Hepatocyte (in vitro differentiated cells): ENCODE measurements around the gene FGF23. TPM values are rescaled to one million over a fixed set of nuclear protein-coding genes. Genes with fewer than 3 reads are reported as not detected.

Experiments used
- DNase-seq: peaks from one replicate; pipeline ENCODE4 v3.0.0-alpha.2; 2016; ENCODE audit warnings: low spot score
- H2AFZ ChIP-seq: fragments of 200-600 bp; sonication (generic); 2 replicates; pipeline ENCODE4 v1.6.0; 2016; ENCODE audit warnings: antibody characterized with exemption, mild to moderate bottlenecking
- H3K27ac ChIP-seq: fragments of 200-600 bp; sonication (generic); 2 replicates; pipeline ENCODE4 v1.5.1; 2016; ENCODE audit warnings: mild to moderate bottlenecking
- H3K27me3 ChIP-seq: fragments of 200-600 bp; sonication (generic); 2 replicates; pipeline ENCODE4 v1.6.1; 2016
- H3K36me3 ChIP-seq: fragments of 200-600 bp; sonication (generic); replicated peaks from 2 replicates; pipeline ENCODE4 v1.5.1; 2016; ENCODE audit warnings: low read depth; ENCODE audit not compliant: insufficient read depth
- H3K4me1 ChIP-seq: fragments of 200-600 bp; sonication (generic); 2 replicates; pipeline ENCODE4 v1.5.1; 2016; ENCODE audit warnings: mild to moderate bottlenecking, moderate library complexity; ENCODE audit not compliant: insufficient read depth
- H3K4me2 ChIP-seq: fragments of 200-600 bp; sonication (generic); 2 replicates; pipeline ENCODE4 v1.6.0; 2016
- H3K4me3 ChIP-seq: fragments of 200-600 bp; sonication (generic); 2 replicates; pipeline ENCODE4 v1.5.1; 2016; ENCODE audit warnings: mild to moderate bottlenecking
- H3K79me2 ChIP-seq: fragments of 200-600 bp; sonication (generic); 2 replicates; pipeline ENCODE4 v1.6.0; 2017; ENCODE audit warnings: mild to moderate bottlenecking
- H3K9me2 ChIP-seq: fragments of 200-600 bp; sonication (generic); replicated peaks from 2 replicates; pipeline ENCODE4 v1.6.0; 2017; ENCODE audit warnings: mild to moderate bottlenecking; ENCODE audit not compliant: insufficient read depth
- H3K9me3 ChIP-seq: fragments of 200-600 bp; sonication (generic); 2 replicates; pipeline ENCODE4 v1.5.1; 2016; ENCODE audit warnings: low read depth, mild to moderate bottlenecking
- H4K20me1 ChIP-seq: fragments of 200-600 bp; sonication (generic); 2 replicates; pipeline ENCODE4 v1.6.0; 2016; ENCODE audit warnings: mild to moderate bottlenecking; ENCODE audit not compliant: insufficient read depth, poor library complexity, severe bottlenecking
- EZH2 ChIP-seq: fragments of 200-600 bp; sonication (generic); IDR thresholded peaks from 2 replicates; pipeline ENCODE4 v1.6.1; 2016; ENCODE audit warnings: antibody characterized with exemption, mild to moderate bottlenecking, borderline replicate concordance
- EZH2phosphoT487 ChIP-seq: fragments of 200-600 bp; sonication (generic); IDR thresholded peaks from one replicate; pipeline ENCODE4 v1.6.1; 2018; ENCODE audit warnings: antibody characterized with exemption, mild to moderate bottlenecking, low read depth, moderate library complexity; ENCODE audit not compliant: unreplicated experiment, severe bottlenecking
- WGBS: methylation state at CpG from one replicate; pipeline ENCODE4 v1.1.6; 2016; ENCODE audit warnings: low lambda C conversion rate; ENCODE audit errors: missing lambda C conversion rate; 5-methylcytosine and 5-hydroxymethylcytosine counted together
- polyA plus RNA-seq: library from polyadenylated mRNA; unstranded; fragments of >200 nt; fragmentation: Nextera tagmentation; extraction: Ambion mirVana; gene quantifications from 2 replicates; pipeline ENCODE4 v1.2.1, GENCODE V29; 2016
- total RNA-seq: library from RNA; depleted of rRNA; stranded (reverse); fragments of >200 nt; gene quantifications from 2 replicates; pipeline ENCODE4 v1.2.3, GENCODE V29; 2014
- TF ChIP-seq, protein P1 (sequence below): fragments of 200-600 bp; sonication (generic); IDR thresholded peaks from 2 replicates; pipeline ENCODE4 v1.5.1; 2016; ENCODE audit warnings: antibody characterized with exemption, mild to moderate bottlenecking; ENCODE audit not compliant: poor library complexity

The FGF23 gene
- total and polyA plus RNA-seq, 2 experiments from 2014 or later: 0.46 to 3.1 TPM

DNA sequence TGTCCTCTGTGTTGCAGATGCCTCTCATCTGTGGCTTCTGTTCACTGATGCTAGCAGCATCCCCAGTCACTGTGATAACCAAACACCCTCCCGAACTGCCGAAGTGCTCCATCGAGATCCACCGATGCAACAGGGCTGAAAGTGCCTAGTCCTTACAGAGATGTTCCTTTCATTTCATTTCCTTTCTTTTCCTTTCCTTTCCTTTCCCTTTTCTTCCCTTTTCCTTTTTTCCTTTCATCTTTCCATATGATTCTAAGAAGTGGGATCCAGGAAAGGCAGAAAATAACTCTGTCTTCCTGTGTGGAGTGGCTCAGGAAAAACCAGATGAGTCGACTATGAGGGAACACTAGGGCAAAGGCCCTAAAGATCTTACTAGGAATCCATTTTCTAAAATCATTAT is 39.4 kb upstream of the FGF23 start:
- no peak for DNase-seq
- Histone ChIP-seq H2AFZ (no peak overlapping the region), H3K4me3 (no peak overlapping the region), H3K27ac (no peak overlapping the region), H4K20me1 (no peaks in the 10 kb centered on the region), H3K36me3 (no peaks in the 10 kb centered on the region), H3K9me3 (no peaks in the 10 kb centered on the region), H3K79me2 (no peaks in the 10 kb centered on the region), H3K4me1 (no peaks in the 10 kb centered on the region), H3K9me2 (no peaks in the 10 kb centered on the region), H3K27me3 (peaks cover 14% of the 10 kb centered on the region), H3K4me2 (no peak overlapping the region)
- WGBS: 92% methylated on average over 5 of the region's 5 CpGs
- no peak for TF ChIP-seq EZH2
- TF ChIP-seq EZH2phosphoT487: no peak
- TF ChIP-seq, protein P1, sequence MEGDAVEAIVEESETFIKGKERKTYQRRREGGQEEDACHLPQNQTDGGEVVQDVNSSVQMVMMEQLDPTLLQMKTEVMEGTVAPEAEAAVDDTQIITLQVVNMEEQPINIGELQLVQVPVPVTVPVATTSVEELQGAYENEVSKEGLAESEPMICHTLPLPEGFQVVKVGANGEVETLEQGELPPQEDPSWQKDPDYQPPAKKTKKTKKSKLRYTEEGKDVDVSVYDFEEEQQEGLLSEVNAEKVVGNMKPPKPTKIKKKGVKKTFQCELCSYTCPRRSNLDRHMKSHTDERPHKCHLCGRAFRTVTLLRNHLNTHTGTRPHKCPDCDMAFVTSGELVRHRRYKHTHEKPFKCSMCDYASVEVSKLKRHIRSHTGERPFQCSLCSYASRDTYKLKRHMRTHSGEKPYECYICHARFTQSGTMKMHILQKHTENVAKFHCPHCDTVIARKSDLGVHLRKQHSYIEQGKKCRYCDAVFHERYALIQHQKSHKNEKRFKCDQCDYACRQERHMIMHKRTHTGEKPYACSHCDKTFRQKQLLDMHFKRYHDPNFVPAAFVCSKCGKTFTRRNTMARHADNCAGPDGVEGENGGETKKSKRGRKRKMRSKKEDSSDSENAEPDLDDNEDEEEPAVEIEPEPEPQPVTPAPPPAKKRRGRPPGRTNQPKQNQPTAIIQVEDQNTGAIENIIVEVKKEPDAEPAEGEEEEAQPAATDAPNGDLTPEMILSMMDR: no peak

DNA sequence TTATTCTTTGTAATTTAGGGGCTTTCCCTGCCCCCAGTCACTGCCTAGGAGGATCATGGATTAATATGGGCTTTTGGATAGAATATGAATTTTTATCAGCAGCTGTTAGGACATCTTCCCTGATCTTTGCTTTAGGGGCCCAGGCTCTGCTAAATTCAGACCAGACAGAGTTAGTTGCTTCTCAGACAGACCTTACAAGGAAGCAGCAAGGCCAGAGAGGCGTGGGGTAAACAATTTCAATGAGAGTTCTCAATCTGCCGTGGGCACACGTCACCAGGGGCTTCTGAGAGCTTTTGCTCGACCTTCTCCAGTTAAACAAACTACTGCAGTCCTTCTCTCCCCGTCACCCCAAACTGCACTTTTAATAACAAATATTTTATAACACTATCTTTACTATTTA is 38.4 kb upstream of the FGF23 start:
- Histone ChIP-seq H3K9me2 (no peaks in the 10 kb centered on the region), H3K27ac (no peak overlapping the region), H2AFZ (no peak overlapping the region), H3K27me3 (peaks cover 15% of the 10 kb centered on the region), H3K4me2 (no peak overlapping the region), H3K36me3 (no peaks in the 10 kb centered on the region), H4K20me1 (no peaks in the 10 kb centered on the region), H3K9me3 (no peaks in the 10 kb centered on the region), H3K4me1 (no peaks in the 10 kb centered on the region), H3K4me3 (no peak overlapping the region), H3K79me2 (no peaks in the 10 kb centered on the region)
- DNase-seq: no peak
- TF ChIP-seq, protein P1: no peak
- 64% methylated on average over 5 of the region's 5 CpGs for WGBS

DNA sequence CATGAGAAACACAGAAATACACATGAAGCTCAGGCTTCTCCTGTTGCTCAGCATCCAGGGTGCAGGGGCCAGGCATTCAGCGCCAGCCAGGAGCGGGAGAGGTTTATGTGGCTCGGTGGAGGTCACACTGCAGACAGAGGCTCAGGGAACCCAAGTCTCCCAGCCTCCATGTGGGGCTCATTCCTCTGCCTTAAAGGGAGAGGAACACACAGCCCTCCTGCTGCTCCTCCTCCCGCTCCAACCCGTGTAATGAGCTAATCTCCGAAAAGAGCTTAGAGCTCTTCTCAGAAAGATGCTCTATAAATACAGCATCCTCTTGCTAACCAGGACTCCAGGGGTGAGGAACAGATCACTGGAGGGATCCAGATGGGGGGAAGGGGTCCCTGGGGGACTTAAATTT is 37.9 kb upstream of the FGF23 start:
- peaks cover 19% of the 10 kb centered on the region for H3K27me3 ChIP-seq
- H3K4me3 ChIP-seq: no peak overlapping the region
- H3K9me3 ChIP-seq: no peaks in the 10 kb centered on the region
- no peaks in the 10 kb centered on the region for H3K36me3 ChIP-seq
- H3K27ac ChIP-seq: no peak overlapping the region
- H3K4me2 ChIP-seq: no peak overlapping the region
- no peak for DNase-seq
- no peaks in the 10 kb centered on the region for H4K20me1 ChIP-seq
- WGBS: 60% methylated on average over 6 of the region's 6 CpGs
- TF ChIP-seq EZH2phosphoT487 (no peak), EZH2 (no peak)
- TF ChIP-seq, protein P1: no peak
- no peaks in the 10 kb centered on the region for H3K79me2 ChIP-seq
- H3K9me2 ChIP-seq: no peaks in the 10 kb centered on the region
- H3K4me1 ChIP-seq: no peaks in the 10 kb centered on the region
- no peak overlapping the region for H2AFZ ChIP-seq

DNA sequence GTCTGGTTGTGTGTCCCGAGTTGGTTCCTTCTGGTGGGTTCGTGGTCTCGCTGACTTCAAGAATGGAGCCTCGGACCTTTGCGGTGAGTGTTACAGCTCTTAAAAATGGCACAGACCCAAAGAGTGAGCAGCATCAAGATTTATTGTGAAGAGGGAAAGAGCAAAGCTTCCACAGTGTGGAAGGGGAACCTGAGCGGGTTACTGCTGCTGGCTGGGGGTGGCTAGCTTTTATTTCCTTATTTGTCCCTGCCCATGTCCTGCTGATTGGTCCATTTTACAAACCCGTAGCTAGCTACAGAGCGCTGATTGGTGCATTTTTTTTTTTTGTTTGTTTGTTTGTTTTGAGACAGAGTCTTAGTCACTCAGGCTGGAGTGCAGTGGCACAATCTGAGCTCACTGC is 36.8 kb upstream of the FGF23 start:
- 95% methylated on average over 8 of the region's 8 CpGs for WGBS
- H3K27me3 ChIP-seq: peaks cover 31% of the 10 kb centered on the region

More for the DNA sequence above, 36.8 kb upstream of the FGF23 start:
- Histone ChIP-seq H3K79me2 (no peaks in the 10 kb centered on the region), H2AFZ (no peak overlapping the region), H3K27ac (no peak overlapping the region), H3K9me3 (no peaks in the 10 kb centered on the region), H3K9me2 (no peaks in the 10 kb centered on the region), H3K4me2 (no peak overlapping the region), H3K4me3 (no peak overlapping the region), H4K20me1 (no peaks in the 10 kb centered on the region), H3K36me3 (no peaks in the 10 kb centered on the region), H3K4me1 (no peaks in the 10 kb centered on the region)
- no peak for DNase-seq
- TF ChIP-seq EZH2 (no peak), EZH2phosphoT487 (no peak)
- TF ChIP-seq, protein P1: no peak
